Fibroblast of skin of abdomen (primary cell): ENCODE results near the gene TMEM238L.

Experiments used
- DNase-seq: peaks from one replicate; pipeline ENCODE4 v3.0.0-alpha.2; 2013

Gene TMEM238L

GRCh38 chr17:10804546-10804945 lies 647 bp upstream of the TMEM238L start:
- no peak for DNase-seq

GRCh38 chr17:10803350-10803749 lies 549 bp downstream of the TMEM238L start:
- no peak for DNase-seq

GRCh38 chr17:10802496-10803284 lies 1.2 kb downstream of the TMEM238L start:
- no peak for DNase-seq

GRCh38 chr17:10799407-10799806 lies 4.5 kb downstream of the TMEM238L start:
- DNase-seq = no peak

- DNase-seq = no peak
Measured at GRCh38 chr17:10798910-10799309, 5.0 kb downstream of the TMEM238L start.

- DNase-seq = no peak
Measured at GRCh38 chr17:10798332-10798749, 5.6 kb downstream of the TMEM238L start.

GRCh38 chr17:10797476-10798328 lies 6.2 kb downstream of the TMEM238L start:
- DNase-seq = no peak

GRCh38 chr17:10793816-10794215 lies 10.1 kb downstream of the TMEM238L start:
- no peak for DNase-seq

- no peak for DNase-seq
Measured at GRCh38 chr17:10793256-10793655, 10.6 kb downstream of the TMEM238L start.

GRCh38 chr17:10792151-10792550 lies 11.7 kb downstream of the TMEM238L start:
- no peak for DNase-seq

- no peak for DNase-seq
Measured at GRCh38 chr17:10790491-10791401, 13.2 kb downstream of the TMEM238L start.

- no peak for DNase-seq
Measured at GRCh38 chr17:10789694-10790271, 14.1 kb downstream of the TMEM238L start.

- DNase-seq = no peak
Measured at GRCh38 chr17:10787306-10788045, 16.4 kb downstream of the TMEM238L start.

GRCh38 chr17:10785295-10785694 lies 18.6 kb downstream of the TMEM238L start:
- DNase-seq = no peak

GRCh38 chr17:10779609-10780008 lies 24.3 kb downstream of the TMEM238L start:
- DNase-seq = no peak

GRCh38 chr17:10777890-10778289 lies 26.0 kb downstream of the TMEM238L start:
- no peak for DNase-seq

GRCh38 chr17:10777131-10777807 lies 26.6 kb downstream of the TMEM238L start:
- no peak for DNase-seq

GRCh38 chr17:10776381-10776780 lies 27.5 kb downstream of the TMEM238L start:
- no peak for DNase-seq

GRCh38 chr17:10775740-10776356 lies 28.1 kb downstream of the TMEM238L start:
- no peak for DNase-seq

GRCh38 chr17:10775058-10775457 lies 28.8 kb downstream of the TMEM238L start:
- no peak for DNase-seq
